A673 (cell line): Measurements from ENCODE around the gene ATRX.
"Not testable (repeated sequence)": the region's sequence is repeated elsewhere in the genome, so short reads cannot be mapped to it uniquely, and the experiment has no call there.

Source experiments
- CTCF ChIP-seq: fragments of 300-800, 200-600 bp; sonication (generic); conservative IDR thresholded peaks from 2 replicates; pipeline ENCODE4 v1.5.1; 2017; ENCODE audit warnings: low read depth, mild to moderate bottlenecking, antibody characterized with exemption, low read length, moderate library complexity, mixed read lengths
- EZH2 ChIP-seq: fragments of 200-600 bp; sonication (generic); IDR thresholded peaks from 2 replicates; pipeline ENCODE4 v1.6.1; 2017; ENCODE audit warnings: borderline replicate concordance, low read depth, mild to moderate bottlenecking, mixed read lengths, antibody characterized with exemption, low read length; ENCODE audit not compliant: poor library complexity, severe bottlenecking

- TF ChIP-seq CTCF, EZH2: not testable (repeated sequence)
These were observed 246.2 kb downstream of the ATRX start for GRCh38 chrX:77539778-77540177.
